Caki2 (cell line): Measurements from ENCODE around the gene ADAM22. TPM values are rescaled to one million over a fixed set of nuclear protein-coding genes. Genes with fewer than 3 reads are reported as not detected.

ENCODE experiments used
- DNase-seq: peaks from one replicate; pipeline ENCODE4 v3.0.0-alpha.2; 2015; ENCODE audit warnings: low read depth
- in situ Hi-C: cut with HindIII; loops from 2 replicates; pipeline ENCODE4 v1.10.0; 2016; ENCODE audit warnings: low sequenced_read_pairs, low pct_unique_long_range_greater_than_20kb, mixed read lengths
- total RNA-seq: library from RNA; depleted of rRNA; stranded (reverse); fragments of >200 nt; shearing (Covaris generic); gene quantifications from 2 replicates; pipeline ENCODE4 v1.2.3, GENCODE V29; 2014; ENCODE audit warnings: low replicate concordance

ADAM22 gene
- total RNA-seq, 1 experiment from 2014 or later = 0.37 TPM

DNA sequence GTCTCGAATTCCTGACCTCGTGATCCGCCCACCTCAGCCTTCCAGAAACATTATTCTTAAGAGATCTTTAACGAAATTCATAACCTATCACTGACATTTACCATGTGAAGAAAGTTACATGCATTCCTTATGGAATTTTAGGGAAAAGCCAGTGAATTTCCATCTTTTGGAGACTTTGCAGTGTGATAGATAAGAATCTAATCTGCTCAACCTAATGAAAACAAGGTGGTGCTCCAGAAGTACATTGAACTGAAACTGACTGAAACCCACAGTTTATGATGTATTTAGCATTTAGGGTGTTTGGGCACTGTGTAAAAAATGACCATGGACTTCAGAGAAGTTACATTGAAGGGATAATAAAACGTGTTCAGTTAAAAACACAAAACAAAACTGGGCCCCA lies 242.1 kb downstream of the ADAM22 start:
- DNase-seq = no peak
- in situ Hi-C loops = no loop called here

DNA sequence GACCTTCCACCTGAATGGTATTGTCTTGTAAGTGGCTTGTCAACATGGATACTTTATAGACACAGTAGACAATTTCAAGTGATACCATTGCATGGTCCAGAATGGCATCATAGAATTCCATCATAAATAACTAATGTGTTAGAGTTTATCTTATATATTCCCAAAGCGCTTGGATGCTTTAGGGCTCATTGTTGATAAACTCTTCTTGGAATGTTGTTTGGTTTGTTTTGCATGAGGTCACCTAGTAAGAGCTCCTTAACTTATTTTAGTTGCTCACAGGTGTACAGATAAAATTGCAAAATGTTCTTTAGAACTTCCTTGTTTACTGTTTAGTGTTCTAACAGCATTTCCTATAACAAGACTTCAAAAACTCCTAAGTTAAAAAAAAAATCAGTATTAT lies 249.0 kb downstream of the ADAM22 start:
- in situ Hi-C loops = no loop called here
- DNase-seq = no peak

DNA sequence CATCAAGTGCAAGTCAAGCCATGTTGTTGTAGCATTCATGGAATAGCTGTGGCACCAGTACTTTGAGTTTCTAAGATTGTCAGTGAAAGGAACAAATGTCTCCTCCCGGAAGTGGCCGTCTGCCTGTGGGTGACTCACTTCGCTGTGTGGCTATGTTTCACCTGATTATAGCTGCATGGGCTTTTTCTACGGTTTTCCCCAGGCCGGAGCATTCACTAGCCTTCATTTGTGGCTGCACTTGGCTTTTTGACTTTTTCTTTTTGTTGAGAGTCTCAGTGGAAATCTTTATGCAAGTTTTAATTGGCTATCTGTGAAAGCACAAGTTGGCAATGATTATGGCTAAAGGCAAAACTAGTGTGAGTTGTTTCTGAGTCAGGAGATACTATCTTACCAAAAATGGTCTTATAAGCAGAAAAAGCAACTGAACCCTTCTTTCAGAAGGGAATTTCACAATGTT lies 250.8 kb downstream of the ADAM22 start:
- no peak for DNase-seq
- in situ Hi-C loops = no loop called here

DNA sequence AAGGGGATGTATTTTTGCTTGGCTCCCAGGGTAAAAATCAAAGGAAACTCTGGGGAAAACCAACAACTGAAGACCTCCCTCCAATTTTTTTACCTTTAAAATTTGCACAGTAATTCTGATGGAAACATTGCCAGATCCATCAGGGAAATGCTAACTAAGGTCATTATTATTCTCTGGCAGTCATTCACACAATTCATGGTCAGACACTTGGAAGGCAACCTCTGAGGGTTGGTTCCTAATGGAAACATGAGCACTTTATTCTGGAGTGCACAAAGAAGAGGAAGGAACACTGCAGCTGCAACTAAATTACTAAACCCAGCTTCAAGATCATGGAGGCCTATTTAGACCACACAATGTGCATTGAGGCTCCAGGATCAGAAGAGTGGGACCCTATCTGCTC lies 251.6 kb downstream of the ADAM22 start:
- no peak for DNase-seq

DNA sequence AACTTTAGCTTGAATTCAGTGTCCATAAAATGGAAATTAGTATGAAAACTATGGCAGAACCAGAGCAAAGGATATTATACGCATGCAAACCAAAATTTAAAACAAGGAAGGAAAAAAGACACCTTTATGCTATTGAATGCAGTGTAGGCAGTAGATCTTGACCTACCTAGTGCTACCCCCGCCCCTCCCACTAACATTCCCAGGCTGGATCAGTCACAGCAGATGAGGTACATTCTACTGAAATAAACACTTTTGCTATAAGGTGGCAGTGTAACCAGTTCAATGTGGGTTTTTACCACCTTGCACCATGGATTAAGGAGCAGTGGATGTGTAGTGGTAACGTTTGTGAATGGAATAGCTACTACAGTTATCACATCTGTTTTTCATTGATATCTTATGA lies 257.9 kb downstream of the ADAM22 start:
- in situ Hi-C loops = no loop called here
- DNase-seq = no peak

More for the DNA sequence above, 251.6 kb downstream of the ADAM22 start:
- in situ Hi-C loops = no loop called here

DNA sequence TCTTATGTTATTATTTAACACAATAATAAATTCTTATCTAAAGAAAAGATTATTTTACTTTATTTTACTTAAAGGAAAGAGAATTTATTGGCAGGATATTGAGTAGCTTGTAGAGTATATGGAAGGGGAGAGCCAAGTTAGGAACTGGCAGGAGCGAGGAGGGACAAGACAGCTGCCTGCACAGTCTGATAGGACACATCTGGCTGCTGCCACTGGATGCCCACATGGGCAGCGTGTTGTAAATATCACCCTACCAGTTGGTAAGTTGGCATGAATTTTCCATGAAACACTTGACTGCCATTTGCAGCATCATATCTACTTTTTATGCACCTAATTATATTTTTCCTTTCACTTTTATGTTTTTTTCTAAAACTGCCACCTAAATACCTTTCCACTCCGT lies 266.2 kb downstream of the ADAM22 start:
- in situ Hi-C loops = no loop called here
- no peak for DNase-seq

DNA sequence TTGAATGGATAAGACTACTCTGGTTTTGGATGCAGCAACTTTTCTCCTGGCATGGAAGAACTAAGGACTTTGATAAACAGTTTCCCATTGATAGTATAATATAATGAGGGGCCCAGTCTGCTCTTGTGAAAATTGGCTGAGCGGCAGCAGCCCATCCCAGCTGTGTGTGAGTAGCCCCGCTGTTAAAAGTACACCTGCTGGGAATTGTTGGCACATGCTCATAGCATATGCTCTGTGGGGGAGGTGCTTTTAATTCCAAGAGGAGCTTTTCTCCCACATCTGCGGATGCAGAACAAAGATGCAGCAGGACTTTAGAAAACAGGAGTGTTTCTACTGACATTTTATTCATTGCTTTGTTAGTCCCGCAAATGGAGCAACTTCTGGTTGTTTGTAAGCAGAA lies 266.7 kb downstream of the ADAM22 start:
- in situ Hi-C loops = no loop called here
- no peak for DNase-seq

DNA sequence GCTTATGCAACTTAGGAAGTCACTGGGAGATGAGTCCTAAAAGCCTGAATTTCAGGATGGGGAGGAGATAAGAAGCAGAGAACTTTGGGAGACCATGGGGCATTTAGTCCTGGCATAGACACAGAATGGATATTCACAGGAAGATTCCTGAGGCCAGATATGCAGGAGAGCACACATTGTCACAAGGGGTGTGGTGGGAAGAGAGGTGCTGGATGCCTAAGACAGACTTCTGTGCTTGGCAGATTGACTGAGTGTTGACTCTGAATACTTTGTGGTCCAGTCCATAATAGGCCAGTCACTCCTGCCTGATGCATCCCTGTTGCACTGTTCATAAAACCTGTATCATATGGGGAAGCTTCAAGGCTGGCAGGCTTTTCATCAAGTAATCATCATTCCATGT lies 267.3 kb downstream of the ADAM22 start:
- in situ Hi-C loops = no loop called here
- DNase-seq = no peak

DNA sequence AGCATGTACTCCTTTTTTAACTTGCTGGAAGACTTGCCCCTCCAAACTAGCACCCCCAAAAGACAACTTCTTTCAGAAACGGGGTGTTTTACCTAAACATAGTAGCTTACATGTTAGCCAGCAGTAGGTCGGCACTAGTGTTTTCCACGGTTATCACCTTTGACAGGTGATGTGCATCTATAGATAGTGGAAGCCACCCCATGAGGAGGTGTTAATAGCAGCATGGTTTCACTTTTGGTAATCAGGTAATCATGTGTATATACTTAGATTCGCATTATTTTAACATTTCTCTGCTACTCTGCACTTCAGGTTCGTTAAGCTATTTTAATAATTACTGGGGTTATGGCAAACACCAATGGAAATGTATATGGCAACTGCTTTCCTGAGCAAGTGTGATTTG lies 268.2 kb downstream of the ADAM22 start:
- in situ Hi-C loops = no loop called here
- DNase-seq = no peak

DNA sequence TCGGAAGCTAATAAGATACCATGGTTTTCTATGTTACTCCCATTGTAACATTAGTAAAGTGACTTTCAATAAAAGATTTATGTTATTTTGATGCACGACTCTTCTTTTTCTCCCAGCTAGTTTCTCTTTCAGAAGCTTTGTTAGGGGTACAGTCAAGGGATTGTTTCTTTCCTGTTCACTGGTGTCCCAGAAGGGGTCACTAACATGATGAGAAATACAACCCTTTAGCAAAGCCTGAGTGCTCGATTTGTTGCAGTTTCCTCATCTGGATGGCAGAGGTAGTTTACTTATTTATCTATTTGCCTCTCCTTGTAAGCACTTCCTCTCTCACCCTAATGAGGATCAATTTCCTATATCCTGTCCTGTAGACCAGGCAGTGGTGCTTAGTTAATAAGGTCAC lies 268.7 kb downstream of the ADAM22 start:
- in situ Hi-C loops = no loop called here
- DNase-seq = no peak

DNA sequence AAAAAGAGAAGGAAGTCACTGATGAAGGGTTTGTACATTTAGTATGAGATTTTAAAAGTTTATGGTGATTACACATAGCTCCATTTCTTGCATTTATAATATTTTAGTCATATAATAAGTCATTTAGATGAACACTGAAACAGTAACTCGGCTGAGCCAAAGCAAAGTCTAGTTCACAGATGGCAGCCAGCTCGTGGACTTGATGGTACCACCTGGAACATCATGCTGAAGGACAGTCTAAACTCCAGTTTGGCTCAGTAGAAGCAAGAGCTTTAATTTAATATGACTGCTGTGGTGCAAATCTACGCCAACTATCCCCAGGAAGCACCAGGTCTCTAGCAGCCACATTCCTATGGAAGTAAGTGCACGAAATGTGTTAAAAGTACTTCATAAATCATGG lies 269.4 kb downstream of the ADAM22 start:
- in situ Hi-C loops = no loop called here
- DNase-seq = no peak

DNA sequence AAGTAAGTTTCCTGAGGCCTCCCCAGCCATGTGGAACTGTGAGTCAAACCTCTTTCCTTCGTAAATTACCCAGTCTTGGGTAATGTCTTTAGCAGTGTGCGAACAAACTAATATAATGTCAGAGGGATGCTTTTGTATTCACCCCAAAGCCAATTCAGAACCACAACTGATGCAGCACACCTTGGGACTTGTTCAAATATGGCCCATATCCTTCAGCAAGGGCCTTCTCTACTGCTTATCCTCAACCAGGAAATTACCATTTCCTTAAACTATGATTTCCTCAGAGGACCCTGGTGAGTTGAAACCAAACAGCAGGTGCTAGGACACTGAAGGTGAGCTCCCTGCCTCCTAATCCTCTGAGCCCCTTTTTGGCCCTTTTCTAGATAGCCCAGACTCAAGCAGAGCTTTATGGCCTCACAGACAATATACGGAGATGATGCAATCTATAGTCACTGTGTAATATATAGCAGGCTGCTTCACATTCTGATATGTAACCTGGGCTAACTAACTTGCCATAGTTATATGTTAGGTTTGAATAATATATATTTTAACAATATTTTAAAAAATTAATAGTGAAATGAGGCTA lies 270.6 kb downstream of the ADAM22 start:
- in situ Hi-C loops = no loop called here
- no peak for DNase-seq

DNA sequence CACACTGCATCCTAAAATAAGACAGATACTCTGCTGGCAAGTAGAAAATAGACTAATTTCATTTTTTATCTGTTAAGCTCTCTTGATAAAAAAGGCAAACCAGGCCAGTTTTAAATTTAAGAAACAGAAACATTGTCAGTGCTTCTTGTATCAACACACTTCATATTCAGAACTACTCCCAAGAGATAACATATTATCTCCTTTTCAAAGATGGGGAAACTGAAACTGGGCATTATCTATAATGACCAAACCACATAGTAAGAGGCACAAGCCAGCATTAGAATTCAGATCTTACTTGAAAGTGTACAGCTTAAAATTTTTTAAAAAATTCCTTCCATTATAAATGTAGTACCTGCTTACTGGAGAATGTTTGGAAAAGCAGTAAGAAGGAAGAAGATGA lies 271.1 kb downstream of the ADAM22 start:
- in situ Hi-C loops = no loop called here
- no peak for DNase-seq

DNA sequence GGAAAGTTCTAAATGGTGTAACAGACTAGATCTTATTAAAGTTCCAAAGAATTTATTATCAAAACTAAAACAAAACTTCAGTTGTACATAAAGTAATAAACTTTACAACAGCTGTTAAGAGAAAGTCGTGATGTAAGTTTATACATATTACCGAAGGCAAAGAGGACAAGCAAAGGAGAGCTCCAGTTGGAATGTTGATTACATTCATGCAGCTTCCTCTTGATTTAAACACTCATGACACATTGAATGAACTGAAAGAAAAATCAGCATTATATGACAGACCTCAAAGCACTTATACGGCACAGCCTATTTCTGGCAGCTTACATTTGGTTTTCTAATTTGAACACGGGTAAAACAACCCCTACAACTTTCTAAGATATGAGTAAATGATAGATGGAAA lies 272.2 kb downstream of the ADAM22 start:
- in situ Hi-C loops = no loop called here
- DNase-seq = no peak

DNA sequence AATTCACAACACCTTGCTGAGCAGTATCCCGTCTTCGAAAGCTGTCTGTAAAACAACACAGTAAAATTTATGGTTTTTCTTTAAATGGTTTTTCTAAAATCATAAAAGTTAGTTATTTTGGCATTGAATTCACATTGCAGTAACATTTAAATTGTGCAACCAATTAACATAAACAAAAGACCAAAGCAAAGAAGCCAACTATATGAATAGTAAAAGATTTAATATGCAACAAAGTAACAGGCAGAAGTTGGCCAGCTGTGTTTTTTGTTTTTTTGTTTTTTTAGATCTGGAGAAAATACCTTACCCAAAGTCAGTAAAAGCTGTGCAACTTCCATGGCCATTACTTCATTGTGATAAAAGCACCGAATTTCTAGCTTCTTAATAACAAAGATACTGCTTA lies 274.5 kb downstream of the ADAM22 start:
- no peak for DNase-seq
- in situ Hi-C loops = no loop called here

DNA sequence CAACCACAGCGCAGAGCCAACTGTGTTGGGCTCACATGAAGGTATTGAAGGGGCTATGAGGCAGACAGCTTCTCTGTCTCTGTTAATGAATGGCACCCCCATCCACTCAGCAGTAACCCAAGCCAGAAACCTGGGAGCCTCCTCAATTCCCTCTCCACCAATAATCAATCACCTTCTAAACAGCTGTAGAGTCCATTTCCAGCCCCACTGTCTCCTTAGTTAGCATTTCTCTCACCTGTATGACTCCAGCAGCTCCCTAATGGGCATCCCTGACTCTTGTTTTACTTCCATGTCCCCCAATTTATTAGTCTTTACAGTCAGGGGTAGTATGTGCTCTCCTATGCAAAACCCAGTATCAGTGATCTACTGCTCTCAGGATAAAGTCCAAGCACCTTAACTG lies 278.9 kb downstream of the ADAM22 start:
- in situ Hi-C loops = no loop called here

DNA sequence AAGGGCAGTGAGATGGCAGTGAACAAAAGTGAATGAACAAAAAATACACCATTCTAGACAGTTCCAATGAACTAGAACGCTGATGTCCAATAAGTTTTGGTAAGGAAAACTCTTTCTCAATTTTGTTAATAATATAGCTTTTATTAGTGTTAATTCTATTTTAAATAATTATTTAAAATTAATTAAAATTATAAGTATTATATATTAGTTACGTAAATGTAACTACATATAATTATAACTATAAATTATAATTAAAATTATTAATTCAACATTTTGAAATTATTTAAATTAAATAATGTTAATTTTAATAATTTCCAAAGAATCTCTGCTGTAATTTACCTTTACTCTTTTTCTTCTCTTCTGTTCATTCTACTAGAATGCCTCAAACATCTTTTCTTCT lies 280.4 kb downstream of the ADAM22 start:
- in situ Hi-C loops = no loop called here
- no peak for DNase-seq

More for the DNA sequence above, 278.9 kb downstream of the ADAM22 start:
- no peak for DNase-seq

DNA sequence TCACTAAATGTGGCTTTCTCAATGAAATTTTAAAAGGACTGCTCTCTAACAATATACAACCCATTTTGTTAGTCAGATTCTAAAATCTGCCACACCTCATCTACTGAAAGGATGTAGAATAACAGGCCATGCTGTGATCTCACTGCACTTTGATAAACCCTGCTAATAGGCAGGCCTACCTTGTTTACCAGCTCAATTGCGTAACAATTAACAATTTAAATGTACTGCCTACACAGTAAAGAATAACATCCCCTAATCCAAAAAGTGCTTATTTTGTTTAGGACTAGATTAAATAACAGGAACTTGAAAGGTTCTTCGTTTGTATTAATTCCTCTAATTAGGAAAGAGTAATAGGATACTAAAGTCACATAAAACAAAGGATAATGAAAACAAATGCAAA lies 281.2 kb downstream of the ADAM22 start:
- in situ Hi-C loops = no loop called here
- no peak for DNase-seq

DNA sequence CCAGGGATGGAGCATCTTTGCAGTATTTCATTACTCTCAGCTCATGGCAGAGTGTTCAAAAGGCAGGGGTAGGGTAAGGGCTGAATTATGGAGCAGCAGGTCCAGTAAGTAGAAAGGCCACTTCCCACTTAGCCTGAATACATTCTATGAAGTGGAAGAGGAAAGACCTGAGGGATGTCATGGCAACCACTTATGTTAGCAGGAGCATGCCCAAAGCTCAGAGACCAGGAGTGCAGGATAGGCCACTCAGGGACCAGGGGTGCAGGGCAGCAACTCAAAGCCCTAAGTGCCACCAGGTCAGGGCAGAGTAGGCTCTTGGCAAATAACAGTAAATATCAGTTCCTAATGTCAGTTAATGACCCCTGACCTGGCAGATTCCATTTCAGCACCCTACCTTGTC lies 282.2 kb downstream of the ADAM22 start:
- no peak for DNase-seq
- in situ Hi-C loops = no loop called here

DNA sequence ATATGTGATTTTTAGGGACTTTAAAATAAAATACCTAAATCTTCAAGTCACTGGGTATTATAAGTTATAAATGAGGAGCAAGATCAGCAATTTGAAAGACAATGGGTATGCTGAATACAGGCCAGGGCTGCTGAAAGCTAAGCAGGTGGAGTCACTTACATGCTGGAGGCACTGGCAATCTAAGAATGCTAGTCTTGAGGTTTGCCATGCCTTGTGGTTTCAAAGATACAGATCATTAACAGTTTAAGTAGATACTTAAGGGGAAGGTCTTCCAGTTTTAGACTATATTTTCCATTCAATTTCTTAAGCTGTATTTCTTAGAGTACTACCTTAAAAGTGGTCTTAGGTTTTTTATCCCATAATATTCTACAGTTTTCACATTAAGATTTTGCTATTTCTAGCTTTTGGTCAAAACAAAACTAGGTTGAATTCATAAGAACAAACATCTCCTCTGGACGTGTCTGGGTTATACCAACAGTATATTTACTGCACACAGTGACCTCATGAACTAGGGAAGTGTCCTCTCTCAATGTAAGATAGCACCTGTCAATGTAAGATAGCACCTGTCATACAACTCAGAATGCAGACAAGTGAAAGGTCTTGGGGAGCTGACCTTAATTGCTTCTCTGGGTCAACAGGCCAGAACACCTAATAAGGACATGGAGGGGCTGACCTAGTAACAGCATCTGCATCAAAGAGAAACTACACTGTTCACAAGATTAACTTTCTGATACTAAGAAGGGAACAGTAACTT lies 283.8 kb downstream of the ADAM22 start:
- DNase-seq = no peak
- in situ Hi-C loops = no loop called here
